CD4-positive, alpha-beta T cell treated with Interleukin-12 subunit alpha and Interleukin-12 subunit beta, for 1 hour (primary cell): Measurements from ENCODE around the gene RAD9A.

Experiments used
- DNase-seq: peaks from one replicate; pipeline ENCODE4 v3.0.0-alpha.2; 2020

RAD9A gene

GRCh38 chr11:67375320-67376055 is 16.3 kb upstream of the RAD9A start:
- no peak for DNase-seq

- DNase-seq = no peak
Measured at GRCh38 chr11:67376063-67376820, 15.5 kb upstream of the RAD9A start.

GRCh38 chr11:67376873-67377808 is 14.6 kb upstream of the RAD9A start:
- DNase-seq = no peak

GRCh38 chr11:67378544-67378943 is 13.2 kb upstream of the RAD9A start:
- no peak for DNase-seq

- DNase-seq = no peak
Measured at GRCh38 chr11:67379061-67380058, 12.4 kb upstream of the RAD9A start.

- DNase-seq = no peak
Measured at GRCh38 chr11:67381244-67381972, 10.4 kb upstream of the RAD9A start.

GRCh38 chr11:67382276-67383136 is 9.3 kb upstream of the RAD9A start:
- DNase-seq = peak; percentile 88

- no peak for DNase-seq
Measured at GRCh38 chr11:67384851-67385366, 6.9 kb upstream of the RAD9A start.

- no peak for DNase-seq
Measured at GRCh38 chr11:67387069-67387468, 4.7 kb upstream of the RAD9A start.

GRCh38 chr11:67387518-67387917 is 4.3 kb upstream of the RAD9A start:
- no peak for DNase-seq

- DNase-seq = peak; percentile 68
Measured at GRCh38 chr11:67389477-67389876, 2.3 kb upstream of the RAD9A start.

- no peak for DNase-seq
Measured at GRCh38 chr11:67390947-67391303, 861 bp upstream of the RAD9A start.

GRCh38 chr11:67392183-67392715 is 463 bp downstream of the RAD9A start:
- DNase-seq = no peak

GRCh38 chr11:67393437-67393836 is 1.7 kb downstream of the RAD9A start:
- DNase-seq = no peak

GRCh38 chr11:67393990-67394389 is 2.2 kb downstream of the RAD9A start:
- no peak for DNase-seq

- no peak for DNase-seq
Measured at GRCh38 chr11:67395555-67396258, 3.9 kb downstream of the RAD9A start.

- no peak for DNase-seq
Measured at GRCh38 chr11:67396259-67396581, 4.4 kb downstream of the RAD9A start.

- DNase-seq = no peak
Measured at GRCh38 chr11:67396587-67397389, 5.0 kb downstream of the RAD9A start.
